Psoas muscle (tissue), 8 donors: ENCODE measurements around the gene CSTPP1. TPM values are rescaled to one million over a fixed set of nuclear protein-coding genes. Genes with fewer than 3 reads are reported as not detected.

ENCODE experiments used
- ATAC-seq, 4 donors: fragments of 200-7000 bp; cut with Tn5 transposase; one replicate each; pipeline ENCODE4 v1.9.1; 2020; ENCODE audit warnings: moderate library complexity in 3 of 4, mild to moderate bottlenecking in 2 of 4
- DNase-seq, 2 donors: peaks; one replicate each; pipeline ENCODE4 v3.0.0-alpha.2; 2020
- H3K27ac ChIP-seq: fragments of 200-600 bp; one replicate; pipeline ENCODE4 v1.8.0; 2022
- H3K27me3 ChIP-seq, 3 donors: fragments of 200-600 bp in 1 of 3; one replicate each; pipeline versions ENCODE4 v1.6.1 to v1.8.0; 2013 to 2022; ENCODE audit warnings: low read length in 2 of 3, mild to moderate bottlenecking in 2 of 3, moderate library complexity in 1 of 3; ENCODE audit not compliant: insufficient read depth in 3 of 3
- H3K36me3 ChIP-seq, 2 donors: fragments of 200-600 bp in 1 of 2; one replicate each; pipeline versions ENCODE4 v1.6.1 to v1.8.0; 2013 to 2022; ENCODE audit warnings: low read depth in 1 of 2, mild to moderate bottlenecking in 1 of 2, moderate library complexity in 1 of 2; ENCODE audit not compliant: insufficient read depth in 1 of 2
- H3K4me1 ChIP-seq: fragments of 200-600 bp; one replicate; pipeline ENCODE4 v1.8.0; 2022
- H3K4me3 ChIP-seq: fragments of 200-600 bp; one replicate; pipeline ENCODE4 v1.8.0; 2022; ENCODE audit warnings: mild to moderate bottlenecking
- H3K9me3 ChIP-seq: fragments of 200-600 bp; one replicate; pipeline ENCODE4 v1.8.0; 2022
- CTCF ChIP-seq: fragments of 200-600 bp; IDR thresholded peaks from one replicate; pipeline ENCODE4 v1.8.0; 2022; ENCODE audit warnings: antibody characterized with exemption
- WGBS, 3 donors: extraction: QIAGEN DNeasy Blood & Tissue Kit; methylation state at CpG; one replicate each; pipeline versions ENCODE4 v1.1.6 to v1.1.7; 2013; 5-methylcytosine and 5-hydroxymethylcytosine counted together
- intact Hi-C, 2 donors: fragments of 100-400 bp; cut with DNase I; formaldehyde crosslinking; loops; one replicate each; pipeline versions ENCODE4 v1.11.0 to v1.14.2; 2022
- polyA plus RNA-seq, 3 donors: library from polyadenylated mRNA; stranded (reverse); fragments of 200-250 nt; gene quantifications; one replicate each; pipeline ENCODE4 v1.2.3, GENCODE V29; 2013
- total RNA-seq, 4 donors: library from RNA; stranded (reverse); fragmentation: NEBNext Ultra II Directional in 2 of 4; extraction: Animal tissue kit (Norgen Biotek cat#: 25700) in 2 of 4; gene quantifications; one replicate each; pipeline versions ENCODE4 v1.2.1 to v1.2.4, GENCODE V29; 2021 to 2023
- donor health status: healthy with polysubstance abuse.
- donor health status: DM: no; HTN: no; CAD: no; lungs with moderate emphysema.
- donor health status: Bipolar disorder and iron deficiency.
- donor health status: healthy.
- donor health status: DM: yes; HTN: yes; CAD: no.
- donor health status: DM: no; HTN: no; CAD: no.
- donor health status: DM: no; HTN: no; CAD: no.
- donor health status: DM: yes; HTN: yes; CAD: no.

Gene CSTPP1
- total and polyA plus RNA-seq, 7 donors, result 5.1 to 10.0 (median 6.9) TPM

GRCh38 chr11:47000033-47000432 is 63.5 kb downstream of the CSTPP1 start:
- ATAC-seq (no peak), DNase-seq (no peak)
- H3K27me3 ChIP-seq, result no peaks in the 10 kb centered on the region
- H3K36me3 ChIP-seq, result no peaks in the 10 kb centered on the region
- no peak for TF ChIP-seq CTCF
- no peak overlapping the region for H3K4me3 ChIP-seq
- no peaks in the 10 kb centered on the region for H3K9me3 ChIP-seq
- peaks cover 10% of the 10 kb centered on the region for H3K4me1 ChIP-seq
- 53 to 78% (median 64%) methylated on average over 2 of the region's 2 CpGs for WGBS, 3 donors
- intact Hi-C loops, result loop anchor here in 1 of 2 donors (5.0 kb wide), 2 partner anchors 83 to 152 kb away; partner anchors contain the start of gene LRP4
- no peak overlapping the region for H3K27ac ChIP-seq

- intact Hi-C loops, result loop anchor here in 1 of 2 donors (5.0 kb wide), 2 partner anchors 84 to 151 kb away; partner anchors contain the start of gene LRP4
- H3K4me1 ChIP-seq, result peaks cover 19% of the 10 kb centered on the region
- ATAC-seq (no peak), DNase-seq (no peak)
- no peaks in the 10 kb centered on the region for H3K27me3 ChIP-seq
- no peak for TF ChIP-seq CTCF
- no peak overlapping the region for H3K4me3 ChIP-seq
- H3K36me3 ChIP-seq, result no peaks in the 10 kb centered on the region
- no peaks in the 10 kb centered on the region for H3K9me3 ChIP-seq
- WGBS, 3 donors, result 60 to 72% (median 69%) methylated on average over 3 of the region's 3 CpGs
- H3K27ac ChIP-seq, result no peak overlapping the region
Measured at GRCh38 chr11:47001781-47002181, 65.2 kb downstream of the CSTPP1 start.

- WGBS, 3 donors, result 19 to 55% (median 38%) methylated on average over 1 of the region's 1 CpG
- Histone ChIP-seq H3K9me3 (no peaks in the 10 kb centered on the region), H3K27ac (no peak overlapping the region), H3K36me3 (no peaks in the 10 kb centered on the region), H3K4me1 (peaks cover 19% of the 10 kb centered on the region), H3K27me3 (no peaks in the 10 kb centered on the region), H3K4me3 (no peak overlapping the region)
- no peak for DNase-seq
- intact Hi-C loops, result loop anchor here in 1 of 2 donors (5.0 kb wide), 2 partner anchors 85 to 150 kb away; partner anchors contain the start of gene LRP4
- no peak for ATAC-seq
- TF ChIP-seq CTCF, result no peak
Measured at GRCh38 chr11:47002390-47002789, 65.8 kb downstream of the CSTPP1 start.

GRCh38 chr11:47003180-47003877 is 66.8 kb downstream of the CSTPP1 start:
- Histone ChIP-seq H3K9me3 (no peaks in the 10 kb centered on the region), H3K27me3 (no peaks in the 10 kb centered on the region), H3K4me1 (peaks cover 19% of the 10 kb centered on the region), H3K36me3 (no peaks in the 10 kb centered on the region), H3K27ac (no peak overlapping the region), H3K4me3 (no peak overlapping the region)
- ATAC-seq, result no peak
- peak in 1 of 2 donors; percentile 15 for DNase-seq
- TF ChIP-seq CTCF, result no peak
- intact Hi-C loops, result loop anchor here in 1 of 2 donors (5.0 kb wide), 2 partner anchors 86 to 149 kb away; partner anchors contain the start of gene LRP4
- 53 to 63% (median 57%) methylated on average over 3 of the region's 3 CpGs for WGBS, 3 donors
